NCI-H2029 treated with DMSO at 0.1 percent for 48 hours (cell line): ENCODE data around the gene TMEM95.

Experiments
- DNase-seq: peaks from one replicate; lab custom pipeline; 2025; lab: John Stamatoyannopoulos, UW

Gene TMEM95

DNA sequence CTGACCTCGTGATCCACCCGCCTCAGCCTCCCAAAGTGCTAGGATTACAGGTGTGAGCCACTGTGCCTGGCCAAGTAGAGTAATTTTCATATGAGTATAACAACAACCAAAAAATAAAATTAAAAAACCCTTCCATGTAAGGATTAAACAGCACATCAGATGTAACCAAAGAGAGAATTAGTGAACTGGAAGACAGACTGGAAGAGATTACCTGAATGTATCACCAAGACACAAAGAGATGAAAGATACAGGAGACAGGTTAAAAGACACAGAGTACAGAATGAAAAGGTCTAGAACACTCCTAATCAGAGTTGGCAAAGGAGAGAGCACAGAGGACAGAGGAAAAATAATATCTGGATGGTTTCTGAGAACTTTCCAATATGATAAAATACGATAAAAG, 24.2 kb downstream of the TMEM95 start:
- DNase-seq, result no peak

DNA sequence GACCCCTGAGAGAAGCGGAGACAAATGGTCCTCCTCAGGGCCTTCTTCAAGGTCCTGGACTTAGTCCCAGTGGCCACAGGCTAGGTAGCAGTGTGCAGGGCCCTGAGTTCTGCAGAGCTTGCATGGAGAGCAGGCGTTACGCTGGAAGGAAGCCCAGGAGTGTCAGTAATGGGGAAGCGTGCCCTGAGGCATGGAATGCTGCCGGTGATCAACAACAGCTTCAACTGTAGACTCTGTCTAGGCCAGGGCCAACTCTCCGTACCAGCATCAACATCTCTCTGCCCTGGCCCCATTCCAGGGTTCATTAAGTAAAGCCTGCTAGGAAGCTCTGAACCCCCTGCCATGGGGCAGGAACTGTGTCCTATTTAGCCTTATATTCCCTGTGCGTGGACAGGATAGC, 25.4 kb downstream of the TMEM95 start:
- DNase-seq, result no peak

DNA sequence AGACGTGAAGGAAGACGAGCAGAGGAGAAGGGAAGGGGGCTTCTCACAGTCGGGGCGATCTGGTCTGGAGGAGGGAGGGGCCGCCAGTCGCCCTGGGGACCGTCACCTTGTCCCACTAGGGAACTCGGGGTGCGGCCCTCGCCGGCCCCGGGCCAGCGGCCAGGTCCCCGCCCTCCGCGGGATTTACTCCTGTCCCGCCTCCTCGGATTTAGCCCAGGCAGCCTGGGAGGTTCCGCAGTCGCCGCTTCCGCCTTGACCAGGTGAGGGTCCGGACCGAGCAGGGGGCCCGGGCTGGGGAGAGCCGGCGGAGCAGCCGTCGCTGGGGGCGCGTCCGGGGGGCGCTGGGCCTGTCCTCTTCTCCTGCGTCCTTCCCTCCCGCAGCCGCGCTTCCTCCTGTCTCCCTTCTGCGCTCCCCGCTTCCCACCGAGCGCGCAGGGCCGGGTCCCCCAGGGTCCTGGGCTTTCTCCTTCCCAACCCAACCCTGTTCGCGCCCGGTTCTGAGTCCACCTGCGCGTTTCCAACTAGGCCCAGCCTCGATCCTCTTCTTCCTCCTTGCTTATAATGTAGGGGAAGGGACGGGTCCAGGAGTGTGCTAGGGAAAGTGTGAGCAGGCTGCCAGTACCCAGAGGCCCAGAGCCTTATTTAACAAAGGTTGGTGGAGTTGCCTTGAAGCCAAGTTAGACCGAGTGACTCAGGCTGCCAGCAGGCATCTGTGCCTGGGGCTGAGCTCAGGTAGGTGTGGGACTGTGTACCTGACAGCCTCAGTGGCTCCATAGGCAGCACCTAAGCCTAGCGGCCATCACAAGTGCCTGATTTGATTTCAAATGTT, 26.1 kb downstream of the TMEM95 start, which contains the start of gene TNK1:
TNK1 (plus strand) TSS at position 235 of the 829 bp plus-strand sequence. CDS start 1,838 bp downstream, outside the sequence.
- DNase-seq, result no peak

DNA sequence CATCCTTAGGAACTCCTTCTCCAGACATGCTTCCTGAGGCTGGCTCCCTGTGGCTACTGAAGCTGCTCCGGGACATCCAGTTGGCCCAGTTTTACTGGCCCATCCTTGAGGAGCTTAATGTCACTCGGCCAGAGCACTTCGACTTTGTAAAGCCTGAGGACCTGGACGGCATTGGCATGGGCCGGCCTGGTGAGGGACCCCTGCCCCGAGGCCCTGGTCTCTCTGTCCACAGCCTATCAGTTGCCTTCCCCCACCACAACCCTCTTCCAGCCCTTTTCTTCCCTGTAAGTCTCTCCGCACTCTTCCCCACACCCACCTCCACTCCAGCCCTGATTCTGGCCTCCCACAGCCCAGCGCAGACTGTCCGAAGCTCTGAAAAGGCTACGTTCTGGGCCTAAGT, 27.9 kb downstream of the TMEM95 start:
- DNase-seq, result no peak

DNA sequence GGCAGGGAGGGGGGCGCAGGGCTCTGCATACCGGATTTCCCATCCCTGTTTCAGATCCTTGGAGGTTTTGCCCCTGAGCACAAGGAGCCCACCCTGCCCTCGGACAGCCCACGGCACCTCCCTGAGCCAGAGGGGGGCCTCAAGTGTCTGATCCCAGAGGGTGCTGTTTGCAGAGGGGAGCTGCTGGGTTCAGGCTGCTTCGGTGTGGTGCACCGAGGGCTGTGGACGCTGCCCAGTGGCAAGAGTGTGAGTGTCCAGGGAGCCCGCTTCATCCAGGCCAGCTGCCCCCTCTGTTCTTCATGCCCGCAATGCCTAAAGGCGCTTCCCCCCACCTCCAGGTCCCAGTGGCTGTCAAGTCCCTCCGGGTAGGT, 28.4 kb downstream of the TMEM95 start:
- DNase-seq, result no peak

DNA sequence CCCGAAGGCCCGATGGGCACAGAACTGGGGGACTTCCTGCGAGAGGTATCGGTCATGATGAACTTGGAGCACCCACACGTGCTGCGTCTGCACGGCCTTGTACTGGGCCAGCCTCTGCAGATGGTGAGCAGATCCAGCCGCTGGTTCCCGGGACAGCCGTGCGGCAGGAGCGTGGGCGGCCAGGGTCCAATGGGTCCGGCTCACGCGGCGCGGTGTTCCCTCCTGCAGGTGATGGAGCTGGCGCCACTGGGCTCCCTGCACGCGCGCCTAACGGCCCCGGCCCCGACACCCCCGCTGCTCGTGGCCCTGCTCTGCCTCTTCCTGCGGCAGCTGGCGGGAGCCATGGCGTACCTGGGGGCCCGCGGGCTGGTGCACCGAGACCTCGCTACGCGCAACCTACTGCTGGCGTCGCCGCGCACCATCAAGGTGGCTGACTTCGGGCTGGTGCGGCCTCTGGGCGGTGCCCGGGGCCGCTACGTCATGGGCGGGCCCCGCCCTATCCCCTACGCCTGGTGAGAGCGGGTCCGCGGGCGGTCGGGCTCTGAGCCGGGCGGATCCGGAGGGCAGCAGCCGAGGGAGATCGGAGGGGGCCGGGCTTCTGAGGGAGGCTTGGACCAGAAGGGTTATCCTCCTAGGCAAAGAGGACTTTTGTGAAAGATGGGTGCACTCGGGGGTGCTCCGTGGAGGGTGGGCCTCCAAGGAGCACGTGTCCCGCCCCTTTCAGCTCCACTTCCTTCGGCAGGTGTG, 29.0 kb downstream of the TMEM95 start:
- DNase-seq, result no peak

DNA sequence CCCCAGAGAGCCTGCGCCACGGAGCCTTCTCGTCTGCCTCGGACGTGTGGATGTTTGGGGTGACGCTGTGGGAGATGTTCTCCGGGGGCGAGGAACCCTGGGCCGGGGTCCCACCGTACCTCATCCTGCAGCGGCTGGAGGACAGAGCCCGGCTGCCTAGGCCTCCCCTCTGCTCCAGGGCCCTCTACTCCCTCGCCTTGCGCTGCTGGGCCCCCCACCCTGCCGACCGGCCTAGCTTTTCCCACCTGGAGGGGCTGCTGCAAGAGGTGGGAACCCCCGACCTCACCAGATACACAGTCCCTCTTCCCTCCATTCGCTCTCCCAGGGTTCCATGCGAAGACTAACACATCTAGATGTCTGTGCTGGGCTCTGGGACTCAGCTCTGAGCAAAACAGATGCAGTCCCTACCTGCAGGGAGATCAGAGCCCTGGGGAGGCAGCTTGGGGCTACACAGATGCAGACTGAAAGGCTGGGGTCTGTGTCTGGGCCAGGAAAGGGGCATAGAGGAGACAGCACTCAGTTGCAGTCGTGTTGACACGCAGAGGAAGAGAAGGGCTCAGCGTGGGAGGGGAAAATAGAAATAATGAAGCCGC, 29.6 kb downstream of the TMEM95 start:
- DNase-seq, result no peak

DNA sequence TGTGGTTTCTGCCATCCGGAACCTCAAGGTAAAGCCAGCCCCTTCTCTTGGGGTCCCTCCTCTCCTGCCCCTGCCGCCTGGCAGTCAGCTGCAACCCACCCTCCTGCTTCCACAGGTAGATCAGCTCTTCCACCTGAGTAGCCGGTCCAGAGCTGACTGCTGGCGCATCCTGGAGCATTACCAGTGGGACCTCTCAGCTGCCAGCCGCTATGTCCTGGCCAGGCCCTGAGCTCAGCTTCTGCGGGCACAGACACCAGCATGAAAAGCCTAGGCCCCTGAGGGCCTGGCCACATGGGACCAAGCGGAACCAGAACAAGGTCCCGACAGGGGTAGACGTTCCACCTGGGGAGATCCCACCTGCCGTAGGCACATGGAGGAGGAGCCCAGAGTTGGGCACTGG, 33.9 kb downstream of the TMEM95 start:
- no peak for DNase-seq

DNA sequence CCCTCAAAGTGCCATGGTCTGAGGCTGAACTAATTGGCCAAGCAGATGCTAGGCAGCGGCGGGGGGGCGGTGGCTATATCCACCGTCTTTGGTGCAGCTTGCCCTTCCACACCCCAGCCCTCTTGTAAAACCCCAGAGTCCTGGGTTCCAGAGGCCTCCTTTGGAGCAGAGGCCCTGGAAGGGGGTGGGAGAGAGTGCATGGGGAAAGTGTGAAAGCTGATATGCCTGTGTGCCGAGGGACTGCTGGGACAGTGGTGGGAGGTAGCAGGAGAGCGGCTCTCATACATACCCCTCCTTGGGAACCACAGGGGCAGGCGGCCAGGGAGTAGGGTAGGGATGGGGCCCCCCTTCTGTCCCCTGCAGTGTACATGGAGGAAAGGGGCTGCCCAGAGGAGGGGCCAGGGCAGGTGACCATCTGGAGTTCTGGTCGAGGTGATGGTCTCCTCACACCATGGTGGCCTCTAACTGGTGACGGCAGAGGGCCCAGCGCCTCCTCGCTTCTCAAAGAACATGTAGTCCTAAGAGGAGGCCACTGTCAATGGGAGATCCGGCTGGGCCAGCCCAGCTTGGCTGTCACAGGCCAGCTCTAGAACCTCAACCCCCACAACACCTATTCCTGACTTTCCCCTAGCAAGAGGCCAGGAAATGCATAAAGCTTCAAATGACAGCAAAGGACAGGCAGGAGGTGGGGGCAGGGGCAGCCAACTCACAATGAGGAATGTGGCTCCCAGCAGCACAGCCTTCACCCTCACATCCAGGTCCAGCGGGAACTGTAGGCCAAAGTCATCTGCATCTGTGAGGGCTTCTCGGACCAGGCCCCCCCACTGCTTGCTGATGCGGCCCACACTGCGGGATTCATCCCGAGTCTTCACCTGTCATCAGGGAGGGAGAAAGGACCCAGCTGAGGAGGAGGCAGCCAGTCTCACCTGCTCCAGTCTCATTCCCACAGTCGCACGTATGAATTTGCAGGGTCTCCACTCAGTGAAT, 35.3 kb downstream of the TMEM95 start:
- DNase-seq, result no peak

DNA sequence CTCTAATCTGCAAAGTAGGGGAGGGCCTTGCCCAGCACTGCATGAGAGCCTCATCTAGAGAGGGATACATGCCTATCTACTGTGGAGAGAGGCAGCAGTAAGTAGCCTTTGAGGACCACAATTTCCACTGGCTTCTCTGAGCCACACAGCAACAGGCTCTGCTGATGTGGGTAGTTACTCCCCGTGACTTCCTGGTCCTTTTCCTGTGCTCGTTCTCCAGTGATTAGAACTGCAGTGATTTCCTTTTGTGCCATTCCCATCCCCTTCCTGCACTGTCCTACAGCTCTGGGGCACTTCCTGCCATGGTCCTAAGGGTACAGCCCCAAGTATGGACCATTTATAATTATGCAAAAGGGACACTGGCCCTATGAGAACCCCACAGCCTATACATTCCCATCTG, 36.4 kb downstream of the TMEM95 start:
- DNase-seq, result no peak

DNA sequence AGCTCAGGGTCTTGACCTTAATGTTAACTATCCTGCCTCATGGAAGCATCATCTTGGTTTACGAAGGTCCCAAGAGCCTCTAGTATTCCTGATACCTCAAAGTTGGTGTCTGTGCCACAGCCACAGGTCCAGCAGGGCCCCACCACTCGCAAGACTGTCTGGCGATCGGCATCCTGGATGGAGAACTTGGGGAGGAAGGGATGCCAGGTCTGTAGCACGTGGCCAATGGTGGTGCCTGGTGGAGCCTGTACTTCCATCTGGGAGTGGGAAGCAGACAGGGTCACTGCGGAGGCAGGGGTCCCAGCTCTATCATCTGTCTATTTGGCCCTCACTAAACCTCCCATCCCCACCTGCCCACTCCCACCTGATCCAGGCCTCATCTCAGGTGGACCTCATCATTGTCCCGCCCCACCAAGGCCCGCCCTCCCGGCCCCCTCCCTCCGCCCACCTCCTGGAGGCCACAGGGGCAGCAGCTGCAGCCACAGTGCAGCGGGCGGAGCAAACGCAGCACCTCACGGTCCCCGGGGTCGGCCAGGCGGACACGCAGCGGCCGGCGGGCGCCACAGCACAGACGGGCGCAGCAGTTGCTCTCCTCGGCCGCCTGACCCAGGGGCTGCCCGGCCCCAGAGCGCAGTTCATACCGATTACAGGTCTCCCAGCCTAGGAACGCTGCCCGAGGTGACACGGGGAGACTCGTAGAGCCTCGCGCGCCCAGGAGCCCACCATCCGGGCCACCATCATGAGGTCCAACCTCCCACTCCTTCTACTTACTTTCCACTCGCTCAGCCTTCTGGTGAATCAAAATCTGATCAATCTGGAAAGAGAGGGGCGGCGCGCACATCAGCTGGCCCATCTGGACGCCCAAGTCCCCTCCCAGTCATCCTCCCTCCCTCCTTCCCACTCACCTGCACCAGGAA, 38.0 kb downstream of the TMEM95 start:
- no peak for DNase-seq

DNA sequence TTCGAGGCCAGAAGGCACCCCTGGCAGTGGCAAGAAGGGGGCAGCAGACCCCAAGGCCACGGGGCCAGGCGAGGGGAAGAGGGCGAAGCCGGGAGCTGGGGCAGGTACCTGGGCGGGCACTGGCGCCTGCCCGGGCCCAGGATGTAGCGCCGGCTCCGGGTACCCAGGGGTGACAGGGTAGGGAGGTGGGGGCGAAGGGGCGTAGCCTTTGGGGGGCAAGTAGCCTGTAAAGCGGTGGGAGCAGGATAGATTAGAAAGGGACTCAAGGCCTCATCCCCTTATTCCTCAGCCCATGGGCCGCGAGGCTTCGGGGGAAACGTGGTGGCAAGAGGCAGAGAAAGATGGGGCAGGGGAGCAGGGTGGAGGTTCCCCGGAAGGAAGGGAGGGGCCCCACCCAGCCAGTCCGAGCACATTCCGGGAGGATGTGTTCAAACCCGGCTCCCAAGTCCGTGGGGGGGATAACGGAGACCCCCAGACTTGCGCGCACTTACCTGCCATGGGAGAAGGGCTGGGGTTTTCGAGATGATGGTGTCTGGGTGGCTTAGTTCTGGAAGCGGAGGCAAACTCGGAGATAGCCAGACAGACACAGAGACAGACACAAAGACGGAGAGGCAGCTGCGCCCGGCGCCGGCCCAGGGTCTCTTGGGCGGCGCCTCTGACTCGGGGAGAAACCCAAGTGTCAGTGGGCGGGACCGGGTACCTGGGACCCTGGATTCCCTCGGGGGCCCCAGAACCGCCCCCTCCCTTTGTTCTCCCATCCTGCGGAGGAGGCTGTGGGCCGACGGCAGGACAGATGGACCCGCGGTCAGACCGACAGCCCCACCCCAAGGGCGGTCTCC, 38.9 kb downstream of the TMEM95 start:
- DNase-seq, result no peak

DNA sequence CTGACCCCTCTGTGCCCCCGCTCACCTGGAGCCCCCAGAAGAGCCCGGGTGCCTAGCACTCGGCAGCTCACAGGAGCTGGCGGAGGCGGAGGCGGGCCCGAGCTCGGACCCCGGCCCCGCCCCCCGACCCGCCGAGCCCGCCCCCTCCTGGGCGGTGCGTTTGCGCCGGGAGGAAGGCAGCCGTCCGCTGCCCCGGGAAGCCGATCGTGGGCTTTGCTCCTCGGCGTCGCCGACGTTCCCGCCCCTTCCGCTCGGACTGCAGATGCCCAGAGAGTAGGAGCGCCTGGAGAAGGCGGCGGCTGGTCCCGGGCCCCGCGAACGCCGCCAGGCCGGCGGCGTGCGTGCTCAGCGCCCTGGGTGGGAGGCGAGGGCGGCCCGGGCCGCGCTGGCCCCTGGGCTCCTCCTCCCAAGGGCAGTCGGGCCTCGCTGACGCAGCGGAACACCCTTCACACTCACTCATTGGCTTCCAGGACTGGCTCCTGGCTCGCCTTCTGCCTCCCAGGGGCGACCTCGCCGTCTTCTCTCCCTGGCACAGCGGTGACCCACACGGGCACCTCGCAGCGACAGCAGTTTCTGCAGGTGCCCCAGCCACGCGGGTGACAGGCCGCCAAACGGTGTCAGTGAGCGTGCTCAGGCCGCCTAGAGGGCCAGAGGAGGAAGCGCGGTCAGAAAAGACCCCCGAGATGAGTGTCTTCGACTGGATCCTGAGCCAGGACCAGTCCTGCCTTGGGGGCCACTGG, 39.7 kb downstream of the TMEM95 start, which contains the start of gene PLSCR3:
PLSCR3 (minus strand) TSS at position 74 of the 740 bp plus-strand sequence. CDS start 415 bp downstream, outside the sequence.
- peak; percentile 31 for DNase-seq

DNA sequence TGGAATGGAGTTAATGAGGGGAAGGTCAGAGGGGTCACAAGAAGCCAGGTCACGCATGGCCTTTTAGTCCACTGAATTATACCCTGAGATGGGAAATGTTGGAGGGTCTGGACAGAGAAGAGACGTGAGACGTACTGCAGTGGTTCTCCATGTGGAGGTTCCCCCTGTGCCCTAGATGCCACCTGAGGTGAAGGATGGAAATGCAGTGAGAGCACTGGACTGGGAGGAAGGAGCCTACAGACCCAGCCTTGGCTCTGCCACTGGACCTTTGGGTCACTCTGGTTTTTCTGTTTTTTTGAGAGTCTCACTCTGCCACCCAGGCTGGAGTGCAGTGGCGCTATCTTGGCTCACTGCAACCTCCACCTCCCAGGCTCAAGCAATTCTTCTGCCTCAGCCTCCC, 41.2 kb downstream of the TMEM95 start:
- DNase-seq, result no peak

DNA sequence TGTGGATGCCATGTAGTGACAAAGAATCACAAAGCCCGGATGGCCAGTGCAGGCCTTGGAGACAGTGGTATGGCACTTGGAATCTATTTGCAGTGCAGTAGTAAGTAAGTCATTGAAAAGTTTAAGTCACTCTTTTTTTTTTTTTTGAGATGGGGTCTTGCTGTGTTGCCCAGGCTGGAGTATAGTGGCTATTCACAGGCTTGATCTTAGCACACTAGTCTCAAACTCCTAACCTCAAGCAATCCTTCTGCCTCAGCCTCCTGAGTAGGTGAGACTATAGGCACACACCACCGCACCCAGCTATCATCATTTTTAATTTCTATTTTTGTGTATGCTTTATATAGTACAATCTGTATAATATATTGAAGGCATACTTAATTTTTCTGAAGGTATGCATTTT, 43.7 kb downstream of the TMEM95 start:
- DNase-seq, result no peak

DNA sequence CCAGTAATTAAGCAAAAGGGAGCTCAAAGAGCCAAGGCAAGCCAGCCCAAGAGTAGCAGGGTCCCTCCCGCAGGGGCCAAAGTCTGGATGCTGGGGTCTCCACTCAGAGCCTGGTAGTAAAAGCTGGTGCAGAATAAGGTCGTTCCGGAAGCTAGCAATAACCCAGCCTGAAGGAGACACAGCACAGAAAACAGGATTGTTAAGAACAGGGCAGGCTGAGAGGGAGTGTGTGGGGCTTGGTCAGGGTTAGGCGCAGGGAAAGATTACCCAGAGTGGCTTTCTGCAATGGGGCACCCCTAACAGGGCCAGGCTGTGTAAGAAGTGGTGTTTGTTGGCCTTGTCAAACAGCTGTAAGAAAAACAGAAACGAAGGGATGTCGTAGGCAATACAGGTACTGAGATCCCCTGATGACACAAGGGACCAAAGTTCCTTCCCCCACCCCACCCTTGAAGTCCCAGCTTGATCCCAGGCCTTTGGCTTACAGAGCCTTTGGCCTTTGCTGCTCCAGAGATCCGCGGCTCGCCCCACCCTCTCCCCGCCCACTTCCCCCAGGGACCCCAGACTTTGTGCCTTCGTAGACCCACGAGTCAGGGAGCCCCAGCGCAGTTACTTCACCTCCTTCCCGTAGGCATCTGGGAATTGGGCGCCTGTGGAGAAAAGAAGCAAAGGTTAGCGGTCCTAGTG, 48.2 kb downstream of the TMEM95 start:
- no peak for DNase-seq

DNA sequence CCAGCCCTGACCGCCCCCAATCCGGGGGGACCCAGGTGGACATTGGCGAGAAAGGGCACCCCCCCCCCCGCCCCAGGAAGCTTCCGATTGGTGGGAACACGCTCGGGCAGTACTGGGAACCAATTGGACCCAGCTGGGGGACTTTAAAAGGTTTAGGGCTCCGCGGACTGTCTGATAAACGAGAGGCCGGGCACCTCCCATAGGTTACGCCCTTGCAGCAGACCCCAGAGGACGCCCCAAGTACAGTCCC, 48.7 kb downstream of the TMEM95 start:
- DNase-seq, result no peak

DNA sequence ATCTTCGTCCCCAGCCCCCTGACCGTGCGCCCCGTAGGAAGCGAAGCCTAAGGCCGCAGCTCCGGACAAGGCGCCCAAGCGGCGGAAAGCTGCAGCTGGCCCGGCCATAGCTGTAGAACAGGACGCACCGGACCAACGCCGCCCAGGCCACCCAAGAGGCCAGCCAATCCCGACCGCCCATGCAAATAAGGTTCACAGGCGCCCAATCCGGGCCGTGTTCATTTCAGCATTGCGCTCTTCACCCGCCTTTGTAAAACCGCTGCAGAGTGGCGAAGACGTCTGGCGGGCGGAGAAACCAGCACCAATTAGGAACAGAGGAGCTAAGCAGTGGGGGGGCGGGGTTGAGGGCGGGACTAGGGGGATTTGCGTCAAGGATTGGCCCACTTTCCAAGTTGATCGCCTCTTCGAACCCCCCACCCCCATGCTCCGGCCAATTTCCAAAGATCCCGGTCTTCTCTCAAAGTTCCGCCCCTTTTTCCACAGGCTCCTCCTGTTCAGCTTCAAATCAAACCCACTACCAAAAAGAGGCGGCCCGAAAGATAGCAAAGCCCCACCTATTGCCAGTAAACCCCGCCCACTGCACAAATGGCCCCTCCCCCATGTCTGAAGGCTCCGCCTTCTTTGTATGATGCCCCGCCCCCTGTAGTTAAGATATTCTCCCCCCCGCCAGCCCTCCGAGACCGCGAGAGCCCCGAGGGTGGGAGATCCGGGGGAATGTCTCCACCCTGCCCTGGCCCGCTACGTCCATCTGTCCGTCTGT, 49.2 kb downstream of the TMEM95 start, which contains the start of gene TMEM256:
TMEM256 (minus strand) TSS at position 121 of the 760 bp plus-strand sequence; CDS start at position 108, 13 bp downstream.
- peak; percentile 66 for DNase-seq
